AG04449 (cell line): ENCODE results near the gene CPHXL.

Experiments
- CTCF ChIA-PET: fragments of 350-600 bp; formaldehyde crosslinking; extraction: SDS; loops from one replicate; lab custom pipeline; 2021; ENCODE audit warnings: antibody characterized with exemption; lab: Yijun Ruan, JAX
- POLR2A ChIA-PET: fragments of 400-600, 350-600 bp; formaldehyde crosslinking; extraction: SDS; loops from one replicate; lab custom pipeline; 2020; ENCODE audit warnings: antibody characterized with exemption, inconsistent platforms; lab: Yijun Ruan, JAX
- DNase-seq: peaks from one replicate; pipeline ENCODE4 v3.0.0-alpha.2; 2010; ENCODE audit warnings: low read depth, low spot score
- H3K4me3 ChIP-seq: 2 replicates; pipeline ENCODE4 v1.5.1; 2011; ENCODE audit warnings: low read depth, mild to moderate bottlenecking, control low read depth, low read length
- TF ChIP-seq, protein P1 (sequence below): IDR thresholded peaks from one replicate; pipeline ENCODE4 v1.5.1; 2011; ENCODE audit warnings: mild to moderate bottlenecking, moderate library complexity, low read length, control low read depth, inconsistent platforms; ENCODE audit not compliant: insufficient read depth; ENCODE audit errors: missing control alignments

CPHXL gene

DNA sequence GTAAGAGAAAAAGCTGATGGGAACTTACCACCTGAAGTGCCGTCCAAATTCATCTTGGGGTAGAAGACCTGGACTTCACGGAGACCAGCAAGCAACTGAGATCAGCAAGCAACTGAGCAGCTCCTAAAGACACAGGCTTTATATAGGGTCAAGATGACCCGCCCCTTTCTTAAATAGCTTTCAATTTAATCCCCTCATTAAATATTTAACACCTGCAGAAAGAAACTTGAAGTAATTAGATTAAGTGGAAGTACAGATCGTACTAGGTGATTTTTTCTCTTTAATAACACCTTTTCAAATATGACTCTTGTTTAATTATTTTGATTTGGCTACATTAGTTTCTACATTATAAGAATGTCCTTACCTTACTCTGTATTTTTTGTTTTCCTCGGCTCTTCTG lies at the start of gene CPHXL:
Gene CPHXL (minus strand): TSS at position 101 of the 400 bp plus-strand sequence. CDS start 48 bp downstream, at position 53.
- CTCF ChIA-PET, result no interaction called here

DNA sequence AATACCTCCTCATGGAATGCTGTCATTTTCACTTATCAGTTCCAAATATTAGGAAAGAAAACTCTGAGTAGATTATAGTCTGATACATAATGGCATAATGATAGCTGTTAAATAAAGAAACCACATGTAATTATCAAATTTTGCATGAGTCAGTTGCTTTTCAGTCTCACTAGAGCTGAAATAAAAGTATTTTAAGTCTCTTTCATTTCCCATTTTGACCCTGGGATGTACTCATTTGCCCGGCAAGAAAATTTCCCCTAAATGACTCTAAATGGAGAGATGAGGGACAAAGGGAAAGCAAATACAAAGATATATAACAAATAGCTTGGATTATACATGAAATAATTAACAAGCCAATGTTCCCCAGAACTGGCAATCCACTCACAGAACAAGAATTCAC lies 47.9 kb upstream of the CPHXL start:
- no peak for DNase-seq
- ChIA-PET POLR2A (no interaction called here), CTCF (interaction anchor here (0.8 to 2.9 kb wide), 2 partner anchors 13 to 83 kb away, joined by 3 to 9 read pairs; no protein-coding TSS in a partner anchor)
- H3K4me3 ChIP-seq, result no peak overlapping the region
- TF ChIP-seq, protein P1, sequence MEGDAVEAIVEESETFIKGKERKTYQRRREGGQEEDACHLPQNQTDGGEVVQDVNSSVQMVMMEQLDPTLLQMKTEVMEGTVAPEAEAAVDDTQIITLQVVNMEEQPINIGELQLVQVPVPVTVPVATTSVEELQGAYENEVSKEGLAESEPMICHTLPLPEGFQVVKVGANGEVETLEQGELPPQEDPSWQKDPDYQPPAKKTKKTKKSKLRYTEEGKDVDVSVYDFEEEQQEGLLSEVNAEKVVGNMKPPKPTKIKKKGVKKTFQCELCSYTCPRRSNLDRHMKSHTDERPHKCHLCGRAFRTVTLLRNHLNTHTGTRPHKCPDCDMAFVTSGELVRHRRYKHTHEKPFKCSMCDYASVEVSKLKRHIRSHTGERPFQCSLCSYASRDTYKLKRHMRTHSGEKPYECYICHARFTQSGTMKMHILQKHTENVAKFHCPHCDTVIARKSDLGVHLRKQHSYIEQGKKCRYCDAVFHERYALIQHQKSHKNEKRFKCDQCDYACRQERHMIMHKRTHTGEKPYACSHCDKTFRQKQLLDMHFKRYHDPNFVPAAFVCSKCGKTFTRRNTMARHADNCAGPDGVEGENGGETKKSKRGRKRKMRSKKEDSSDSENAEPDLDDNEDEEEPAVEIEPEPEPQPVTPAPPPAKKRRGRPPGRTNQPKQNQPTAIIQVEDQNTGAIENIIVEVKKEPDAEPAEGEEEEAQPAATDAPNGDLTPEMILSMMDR, result no peak

More for the DNA sequence above, at the start of gene CPHXL:
- TF ChIP-seq, protein P1, result no peak
- POLR2A ChIA-PET, result no interaction called here
- DNase-seq, result no peak
- H3K4me3 ChIP-seq, result no peak within 1 kb of the TSS

DNA sequence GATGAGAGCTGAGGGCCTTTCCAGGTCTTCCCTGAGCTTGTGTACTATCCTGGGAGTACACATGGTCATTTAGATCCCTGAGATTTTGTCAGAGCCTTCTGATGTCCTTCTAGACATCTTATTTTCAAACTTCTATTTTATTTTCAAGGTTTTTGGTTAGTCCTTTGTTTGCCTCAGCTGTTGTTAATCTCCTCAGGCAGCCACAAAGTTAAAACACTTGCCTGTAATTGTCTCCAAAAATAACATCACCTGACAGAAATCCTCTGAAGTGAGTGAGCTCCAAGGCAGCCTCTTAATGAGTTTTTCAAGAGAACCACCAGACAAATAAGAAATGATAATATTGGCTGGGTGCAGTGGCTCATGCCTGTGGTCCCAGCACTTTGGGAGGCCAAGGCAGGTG lies 43.8 kb upstream of the CPHXL start:
- TF ChIP-seq, protein P1, result no peak
- DNase-seq, result no peak
- H3K4me3 ChIP-seq, result no peak overlapping the region
- CTCF ChIA-PET, result interaction anchor here (1.1 kb wide), 1 partner anchor 119 kb away, joined by 3 read pairs; no protein-coding TSS in a partner anchor
- POLR2A ChIA-PET, result no interaction called here

DNA sequence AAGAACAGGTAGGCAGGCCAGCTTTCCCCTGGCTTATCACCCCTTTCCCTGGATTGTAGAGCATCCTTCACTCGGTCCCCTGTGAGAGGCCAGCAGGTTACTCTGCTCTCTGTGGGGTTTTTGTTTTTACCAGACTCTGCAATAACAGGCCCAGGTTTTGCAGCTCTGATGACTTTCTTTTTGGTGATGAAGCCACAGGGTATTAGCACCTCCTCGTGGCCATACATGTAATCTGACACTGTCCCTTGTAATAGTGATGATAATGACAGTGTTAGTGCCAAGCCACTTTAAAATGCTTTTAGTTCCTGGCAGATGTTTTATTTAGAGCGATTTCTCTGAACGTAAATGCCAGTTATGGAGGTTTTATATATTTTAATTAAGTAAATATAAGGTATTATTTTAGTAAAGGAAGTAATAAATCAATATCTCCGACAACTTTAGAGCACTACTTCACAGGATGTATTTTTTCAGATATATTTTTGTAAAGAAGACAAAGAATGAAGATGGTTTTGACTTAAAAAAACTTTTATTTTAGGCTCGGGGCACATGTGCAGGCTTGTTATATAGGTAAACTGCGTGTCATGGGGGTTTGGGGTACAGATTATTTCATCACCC lies 38.0 kb upstream of the CPHXL start:
- POLR2A ChIA-PET, result no interaction called here
- CTCF ChIA-PET, result interaction anchor here (0.6 to 3.1 kb wide), 22 partner anchors 20 to 1018 kb away, joined by 3 to 47 read pairs (median 4); partner anchors contain the start of genes ADAT1, CPHXL2, KARS1 and TERF2IP

DNA sequence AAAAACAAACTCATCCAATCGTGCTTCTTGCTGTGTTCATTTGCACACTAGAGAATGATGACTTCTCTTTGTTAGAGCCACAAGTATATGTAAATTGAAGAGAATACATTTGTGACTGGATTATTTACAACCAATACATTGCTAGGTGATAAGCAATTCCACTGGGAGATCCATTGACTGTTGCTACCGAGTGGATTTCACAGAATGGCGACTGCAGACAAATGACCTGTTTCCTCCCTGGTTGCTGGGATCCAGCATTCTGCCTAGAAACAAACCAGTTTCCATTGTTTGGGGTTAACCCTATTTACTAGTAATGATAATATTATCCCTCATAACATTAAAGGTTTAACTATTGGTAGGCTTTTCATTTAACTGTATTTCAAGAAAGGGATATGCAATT lies 36.9 kb upstream of the CPHXL start:
- H3K4me3 ChIP-seq, result no peak overlapping the region
- CTCF ChIA-PET, result interaction anchor here (0.8 to 3.1 kb wide), 16 partner anchors 87 to 564 kb away, joined by 3 to 47 read pairs (median 5); partner anchors contain the start of genes ADAT1, CPHXL2, KARS1 and TERF2IP
- TF ChIP-seq, protein P1, result no peak
- POLR2A ChIA-PET, result no interaction called here
- no peak for DNase-seq

More for the DNA sequence above, 38.0 kb upstream of the CPHXL start:
- TF ChIP-seq, protein P1, result peak; percentile 69
- DNase-seq, result peak; percentile 24
- H3K4me3 ChIP-seq, result no peak overlapping the region

DNA sequence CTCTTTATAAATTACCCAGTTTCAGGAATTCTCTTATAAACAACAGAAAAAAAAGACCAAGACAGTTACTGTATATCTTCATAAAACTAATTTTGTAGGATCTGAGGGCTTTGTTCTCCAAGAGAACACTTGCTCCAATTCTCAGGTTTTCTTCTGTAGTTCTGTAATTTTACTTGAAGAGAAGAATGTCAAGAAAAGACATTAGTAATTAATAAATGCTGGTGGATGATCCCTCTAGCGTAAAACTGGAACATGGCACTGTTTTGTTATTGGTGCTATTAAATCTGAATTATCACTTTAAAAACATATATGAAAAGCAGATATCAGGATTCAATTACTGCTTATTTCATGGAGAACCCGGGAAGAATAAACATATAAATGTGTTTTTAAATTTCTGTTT lies 36.5 kb upstream of the CPHXL start:
- ChIA-PET CTCF (interaction anchor here (1.1 to 3.1 kb wide), 5 partner anchors 114 to 563 kb away, joined by 3 to 47 read pairs (median 4); partner anchors contain the start of genes KARS1 and TERF2IP), POLR2A (no interaction called here)
- no peak for DNase-seq
- TF ChIP-seq, protein P1, result no peak
- H3K4me3 ChIP-seq, result no peak overlapping the region
